GM12872 (cell line): Measurements from ENCODE around the gene GPN1.

Experiments
- TF ChIP-seq, protein P1 (sequence below): IDR thresholded peaks from 3 replicates; pipeline ENCODE4 v1.5.1; 2011; ENCODE audit warnings: low read depth, mild to moderate bottlenecking, low read length, moderate library complexity; ENCODE audit not compliant: insufficient read depth

Gene GPN1

DNA sequence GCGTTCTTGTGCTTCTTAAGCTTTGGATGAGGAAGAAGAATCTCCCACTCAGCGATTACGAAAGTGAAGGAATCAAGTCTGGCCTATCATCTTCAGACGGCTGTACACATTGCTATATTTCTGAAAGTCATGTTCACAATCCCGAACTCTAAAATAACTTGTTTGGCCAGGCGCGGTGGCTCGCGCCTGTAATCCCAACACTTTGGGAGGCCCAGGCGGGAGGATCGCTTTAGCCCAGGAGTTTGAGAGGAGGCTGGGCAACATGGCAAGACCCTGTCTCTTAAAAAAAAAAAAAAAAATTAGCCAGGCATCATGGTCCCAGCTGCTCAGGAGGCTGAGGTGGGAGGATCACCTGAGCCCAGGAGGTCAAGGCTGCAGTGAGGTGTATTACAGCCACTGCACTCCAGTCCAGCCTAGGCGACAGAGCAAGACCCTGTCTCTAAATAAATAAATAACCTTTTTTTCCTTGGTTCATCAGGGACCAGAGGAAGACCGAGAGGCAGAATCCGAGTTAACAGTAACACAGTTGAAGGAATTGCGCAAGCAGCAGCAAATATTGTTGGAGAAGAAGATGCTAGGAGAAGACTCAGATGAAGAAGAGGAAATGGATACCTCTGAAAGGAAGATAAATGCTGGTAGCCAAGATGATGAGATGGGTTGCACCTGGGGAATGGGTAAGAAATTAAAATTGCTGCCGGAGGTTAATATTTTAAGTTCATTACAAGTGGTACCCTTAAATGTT lies 35.9 kb downstream of the GPN1 start:
- TF ChIP-seq, protein P1, sequence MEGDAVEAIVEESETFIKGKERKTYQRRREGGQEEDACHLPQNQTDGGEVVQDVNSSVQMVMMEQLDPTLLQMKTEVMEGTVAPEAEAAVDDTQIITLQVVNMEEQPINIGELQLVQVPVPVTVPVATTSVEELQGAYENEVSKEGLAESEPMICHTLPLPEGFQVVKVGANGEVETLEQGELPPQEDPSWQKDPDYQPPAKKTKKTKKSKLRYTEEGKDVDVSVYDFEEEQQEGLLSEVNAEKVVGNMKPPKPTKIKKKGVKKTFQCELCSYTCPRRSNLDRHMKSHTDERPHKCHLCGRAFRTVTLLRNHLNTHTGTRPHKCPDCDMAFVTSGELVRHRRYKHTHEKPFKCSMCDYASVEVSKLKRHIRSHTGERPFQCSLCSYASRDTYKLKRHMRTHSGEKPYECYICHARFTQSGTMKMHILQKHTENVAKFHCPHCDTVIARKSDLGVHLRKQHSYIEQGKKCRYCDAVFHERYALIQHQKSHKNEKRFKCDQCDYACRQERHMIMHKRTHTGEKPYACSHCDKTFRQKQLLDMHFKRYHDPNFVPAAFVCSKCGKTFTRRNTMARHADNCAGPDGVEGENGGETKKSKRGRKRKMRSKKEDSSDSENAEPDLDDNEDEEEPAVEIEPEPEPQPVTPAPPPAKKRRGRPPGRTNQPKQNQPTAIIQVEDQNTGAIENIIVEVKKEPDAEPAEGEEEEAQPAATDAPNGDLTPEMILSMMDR, result no peak

DNA sequence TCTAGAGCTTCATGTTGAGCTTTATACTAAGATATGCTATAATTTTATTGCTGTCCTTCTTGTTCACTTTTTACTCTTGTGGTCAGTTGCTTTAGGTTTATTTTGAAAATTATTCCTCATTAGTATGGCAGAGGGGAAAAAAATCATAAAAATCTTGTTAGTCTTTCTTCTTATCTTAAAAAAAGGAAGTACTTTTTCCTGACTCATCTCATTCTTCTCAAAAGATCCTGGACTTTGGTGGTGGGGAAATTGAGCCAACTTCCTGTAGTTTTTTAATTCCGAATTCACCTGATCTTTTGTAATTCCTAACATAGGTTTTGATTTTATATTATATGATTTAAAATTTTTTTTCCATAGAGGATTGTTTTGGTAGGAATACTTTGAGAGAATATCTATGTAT lies 38.6 kb downstream of the GPN1 start:
- TF ChIP-seq, protein P1, result no peak

DNA sequence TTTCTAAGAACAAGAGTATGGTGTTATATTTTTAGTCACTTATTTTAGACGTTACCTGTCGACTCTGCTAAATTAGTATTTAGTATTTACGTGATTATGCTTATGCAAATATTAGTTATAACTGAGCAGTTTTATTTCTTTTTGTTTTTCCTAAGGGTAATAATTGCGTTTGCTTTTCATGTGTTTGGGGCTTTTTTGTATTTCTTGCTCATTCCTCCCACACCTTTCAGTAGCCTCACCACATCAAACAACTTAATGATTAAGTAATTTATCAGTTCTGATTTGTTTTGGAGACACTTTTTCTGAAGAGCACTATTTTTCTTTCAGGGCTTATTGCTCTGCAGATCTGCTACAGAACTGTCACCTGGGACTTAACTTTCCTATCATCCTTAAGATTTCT lies 42.4 kb downstream of the GPN1 start:
- TF ChIP-seq, protein P1, result no peak

DNA sequence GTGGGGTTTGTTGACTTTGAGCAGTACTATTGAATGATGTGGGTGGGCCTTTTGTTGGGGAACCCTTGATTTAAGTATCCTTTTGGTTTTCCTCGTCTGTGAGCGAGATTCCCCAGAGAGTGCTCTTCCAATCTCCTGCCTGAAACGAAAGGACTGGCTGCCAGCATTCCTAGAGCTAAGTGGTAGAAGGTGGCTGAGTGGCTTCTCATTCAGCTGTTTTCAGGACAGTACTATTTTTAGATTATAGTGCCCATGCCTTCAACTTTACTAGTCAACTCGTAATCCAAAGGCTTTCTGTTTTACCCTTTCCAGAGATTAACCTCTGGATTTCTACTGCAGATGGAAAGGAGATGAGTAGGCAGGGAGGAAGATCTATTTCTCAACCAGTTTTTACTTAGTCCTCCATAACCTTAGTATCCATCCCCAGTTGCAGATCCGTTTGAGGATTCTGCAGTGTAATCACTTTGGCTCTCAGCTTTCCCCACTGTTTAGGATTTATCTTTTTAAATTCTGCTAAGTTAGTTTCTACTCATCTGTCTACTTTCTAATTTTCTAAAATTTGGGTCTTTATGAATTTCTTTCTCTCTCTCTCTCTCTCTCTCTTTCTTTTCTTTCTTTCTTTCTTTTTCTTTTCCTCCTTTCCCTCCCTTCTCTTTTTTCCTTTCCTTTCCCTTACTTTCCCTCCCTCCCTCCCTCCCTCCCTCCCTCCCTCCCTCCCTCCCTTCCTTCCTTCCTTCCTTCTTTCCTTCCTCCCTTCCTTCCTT lies 44.1 kb downstream of the GPN1 start:
- TF ChIP-seq, protein P1, result no peak

DNA sequence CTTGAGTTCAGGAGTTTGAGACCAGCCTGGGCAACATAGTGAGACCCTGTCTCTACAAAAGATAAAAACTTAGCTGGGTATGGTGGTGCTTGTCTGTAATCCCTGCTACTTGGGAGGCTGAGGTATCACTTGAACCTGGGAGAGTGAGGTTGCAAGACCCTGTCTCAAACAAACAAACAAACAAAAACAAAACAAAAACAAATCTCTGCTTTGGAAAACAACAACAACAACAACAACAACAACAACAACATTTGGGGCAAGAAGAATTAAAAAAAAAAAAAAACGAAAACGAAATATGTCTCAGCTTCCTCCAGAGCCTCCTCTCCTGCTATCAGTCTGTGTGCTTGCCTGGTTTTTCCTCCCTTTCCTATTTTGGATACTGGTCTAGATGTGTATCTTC lies 51.7 kb downstream of the GPN1 start:
- TF ChIP-seq, protein P1, result no peak

DNA sequence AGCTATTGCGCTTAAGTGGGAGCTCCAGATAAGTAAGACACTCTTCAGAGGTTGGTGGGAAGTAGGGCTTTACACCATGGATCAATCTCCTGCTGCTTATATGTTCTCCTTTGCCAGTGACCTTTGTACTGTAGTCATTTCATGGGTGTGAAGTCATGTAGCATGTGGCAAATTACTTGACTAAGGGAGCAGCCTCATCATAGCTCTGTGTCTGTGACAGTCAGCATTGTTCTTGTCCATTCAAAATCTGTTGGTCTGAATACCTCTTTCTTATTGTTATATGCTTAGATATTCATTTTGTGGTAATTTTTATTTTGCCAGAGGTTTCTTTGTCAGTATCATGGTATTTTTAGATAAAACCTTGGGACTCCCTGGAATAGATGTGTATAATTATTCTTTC lies 53.0 kb downstream of the GPN1 start:
- TF ChIP-seq, protein P1, result no peak

DNA sequence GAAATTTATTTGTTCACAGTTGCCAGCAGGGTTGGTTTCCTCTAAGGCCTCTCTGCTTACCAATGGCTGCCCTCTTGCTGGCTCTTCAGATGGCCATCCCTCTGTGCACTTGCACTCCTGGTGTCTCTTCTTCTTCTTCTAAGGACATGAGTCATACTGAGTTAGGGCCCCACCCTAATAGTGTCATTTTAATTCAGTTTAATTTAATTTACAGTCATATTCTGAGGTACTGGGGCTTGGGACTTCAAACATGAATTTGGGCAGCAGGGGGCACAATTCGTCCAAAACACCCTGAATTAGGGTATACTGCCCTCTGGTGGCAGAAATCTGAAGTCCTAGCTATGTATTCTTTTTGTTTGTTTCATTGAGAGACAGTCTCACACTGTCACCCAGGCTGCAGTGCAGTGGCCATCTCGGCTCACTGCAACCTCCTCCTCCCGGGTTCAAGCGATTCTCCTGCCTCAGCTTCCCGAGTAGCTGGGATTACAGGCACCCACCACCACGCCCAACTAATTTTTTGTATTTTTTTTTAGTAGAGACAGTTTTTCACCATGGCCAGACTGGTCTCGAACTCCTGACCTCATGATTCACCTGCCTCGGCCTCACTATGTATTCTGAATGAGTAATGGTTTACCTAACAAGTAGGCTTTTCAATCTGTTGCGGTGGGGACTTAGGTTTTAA lies 54.7 kb downstream of the GPN1 start:
- TF ChIP-seq, protein P1, result peak; percentile 94
